ENCODE data around the gene NQO2. TPM values are rescaled to one million over a fixed set of nuclear protein-coding genes. Genes with fewer than 3 reads are reported as not detected.

NQO2 gene
- total and polyA plus RNA-seq, 2 donors (not counting 1 experiment from before 2014, with no cell fraction given): 6.2 to 21.5 TPM

- Histone ChIP-seq H3K9ac (ENCODE audit: low read length) (no peak overlapping the region), H3K27me3 (replicated peaks in 1 of 4; ENCODE audit: control extremely low read depth in 1 of 4, control insufficient read depth in 3 of 4, insufficient read depth in 4 of 4, low read length in 3 of 4) (no peaks in the 10 kb centered on the region), H3K36me3 (replicated peaks in 1 of 2; ENCODE audit: control extremely low read depth in 1 of 2, control insufficient read depth in 1 of 2, extremely low read depth in 1 of 2, insufficient read depth in 2 of 2, low read length in 1 of 2) (peaks cover 0 to 3% of the 10 kb centered on the region in 2 experiments), H2AFZ (ENCODE audit: insufficient read depth, low read depth, low read length, poor library complexity, severe bottlenecking) (no peak overlapping the region), H3K4me3 (ENCODE audit: control extremely low read depth in 1 of 5, extremely low read depth in 1 of 5, insufficient read depth in 1 of 5, low read depth in 2 of 5, low read length in 4 of 5) (no peak overlapping the region), H3K4me1 (ENCODE audit: control insufficient read depth in 2 of 2, insufficient read depth in 2 of 2, low read length in 2 of 2) (peaks cover 3 to 4% of the 10 kb centered on the region in 2 donors), H3K27ac (ENCODE audit: low read length in 2 of 2) (no peak overlapping the region), H3K4me2 (replicated peaks; ENCODE audit: low read depth, low read length, poor library complexity, severe bottlenecking) (no peak overlapping the region), H3K9me3 (ENCODE audit: control extremely low read depth in 1 of 3, control insufficient read depth in 2 of 3, insufficient read depth in 1 of 3, low read length in 2 of 3) (no peaks in the 10 kb centered on the region), H3K79me2 (ENCODE audit: control insufficient read depth, insufficient read depth, low read length) (no peaks in the 10 kb centered on the region), H4K20me1 (ENCODE audit: control insufficient read depth, insufficient read depth, low read length, poor library complexity, severe bottlenecking) (no peaks in the 10 kb centered on the region)
- Mint-ChIP-seq H3K27me3 (no peaks in the 10 kb centered on the region), H3K4me3 (no peak overlapping the region), H3K27ac (no peak overlapping the region), H3K9me3 (ENCODE audit: insufficient read depth) (no peaks in the 10 kb centered on the region), H3K4me1 (peaks cover 34% of the 10 kb centered on the region)
- ChIA-PET POLR2A (interaction anchor here (0.6 kb wide), 1 partner anchor 172 kb away, joined by 6 read pairs; no protein-coding TSS in a partner anchor), CTCF (interaction anchor here (0.8 kb wide), 1 partner anchor 10 kb away, joined by 4 read pairs; no protein-coding TSS in a partner anchor)
- DNase-seq: no peak
- no peak for ATAC-seq (ENCODE audit: low read depth)
- intact Hi-C loops (cut with micrococcal nuclease): no loop called here
- 100% methylated on average over 1 of the region's 3 CpGs for WGBS (ENCODE audit: insufficient coverage)
- TF ChIP-seq CTCF (IDR thresholded peaks at IDR 0.05) (no peak), EZH2 (IDR thresholded peaks at IDR 0.05; ENCODE audit: borderline replicate concordance, insufficient read depth, low read depth, low read length, poor library complexity, severe bottlenecking) (no peak)
Measured at GRCh38 chr6:2962636-2963035, 37.1 kb upstream of the NQO2 start.

DNA sequence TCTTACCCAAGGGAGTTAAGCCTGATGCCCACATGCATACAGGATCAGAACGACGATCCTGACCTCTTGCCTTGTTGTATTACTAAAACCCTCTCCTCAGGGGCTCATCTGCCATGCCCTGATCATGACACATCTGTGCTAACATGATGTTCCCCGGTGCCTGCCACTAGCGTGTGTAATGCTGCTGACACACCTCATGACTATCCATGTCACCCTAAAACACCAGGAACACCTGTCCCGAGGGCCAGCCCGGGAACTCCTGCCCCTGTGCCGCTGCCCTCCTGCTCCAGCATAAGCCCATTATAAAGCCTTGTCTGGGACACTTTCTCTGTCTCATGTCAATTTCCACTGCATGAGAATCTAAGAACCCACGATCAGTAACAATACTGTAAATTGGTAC, 35.9 kb upstream of the NQO2 start:
- Histone ChIP-seq H3K4me1 (ENCODE audit: control insufficient read depth in 2 of 2, insufficient read depth in 2 of 2, low read length in 2 of 2) (no peaks in the 10 kb centered on the region), H3K79me2 (ENCODE audit: control insufficient read depth, insufficient read depth, low read length) (no peaks in the 10 kb centered on the region)
- CTCF ChIA-PET: no interaction called here

More for the DNA sequence above, 35.9 kb upstream of the NQO2 start:
- POLR2A ChIA-PET: no interaction called here
- H2AFZ ChIP-seq (ENCODE audit: insufficient read depth, low read depth, low read length, poor library complexity, severe bottlenecking): no peak overlapping the region
- no peak overlapping the region for H3K4me3 Mint-ChIP-seq
- H3K4me3 ChIP-seq (ENCODE audit: control extremely low read depth in 1 of 5, extremely low read depth in 1 of 5, insufficient read depth in 1 of 5, low read depth in 2 of 5, low read length in 4 of 5): no peak overlapping the region
- TF ChIP-seq CTCF (IDR thresholded peaks at IDR 0.05): no peak
- TF ChIP-seq EZH2 (IDR thresholded peaks at IDR 0.05; ENCODE audit: borderline replicate concordance, insufficient read depth, low read depth, low read length, poor library complexity, severe bottlenecking): no peak
- H3K9me3 ChIP-seq (ENCODE audit: control extremely low read depth in 1 of 3, control insufficient read depth in 2 of 3, insufficient read depth in 1 of 3, low read length in 2 of 3): no peaks in the 10 kb centered on the region
- no peaks in the 10 kb centered on the region for H3K9me3 Mint-ChIP-seq (ENCODE audit: insufficient read depth)
- ATAC-seq (ENCODE audit: low read depth) (no peak), DNase-seq (no peak)
- H3K36me3 ChIP-seq (replicated peaks in 1 of 2; ENCODE audit: control extremely low read depth in 1 of 2, control insufficient read depth in 1 of 2, extremely low read depth in 1 of 2, insufficient read depth in 2 of 2, low read length in 1 of 2): peaks cover 0 to 3% of the 10 kb centered on the region in 2 experiments
- no peaks in the 10 kb centered on the region for H4K20me1 ChIP-seq (ENCODE audit: control insufficient read depth, insufficient read depth, low read length, poor library complexity, severe bottlenecking)
- no peak overlapping the region for H3K27ac ChIP-seq (ENCODE audit: low read length in 2 of 2)
- WGBS (ENCODE audit: insufficient coverage): 95% methylated on average over 7 of the region's 8 CpGs
- no peak overlapping the region for H3K27ac Mint-ChIP-seq
- peaks cover 34% of the 10 kb centered on the region for H3K4me1 Mint-ChIP-seq
- no peaks in the 10 kb centered on the region for H3K27me3 Mint-ChIP-seq
- H3K9ac ChIP-seq (ENCODE audit: low read length): no peak overlapping the region
- intact Hi-C loops (cut with micrococcal nuclease): no loop called here
- H3K4me2 ChIP-seq (replicated peaks; ENCODE audit: low read depth, low read length, poor library complexity, severe bottlenecking): no peak overlapping the region
- H3K27me3 ChIP-seq (replicated peaks in 1 of 4; ENCODE audit: control extremely low read depth in 1 of 4, control insufficient read depth in 3 of 4, insufficient read depth in 4 of 4, low read length in 3 of 4): no peaks in the 10 kb centered on the region
